Measurements from ENCODE around the gene GZMM. TPM values are rescaled to one million over a fixed set of nuclear protein-coding genes. Genes with fewer than 3 reads are reported as not detected.

GZMM gene
- total RNA-seq, 2 experiments from 2014 or later, result 20.7 TPM

DNA sequence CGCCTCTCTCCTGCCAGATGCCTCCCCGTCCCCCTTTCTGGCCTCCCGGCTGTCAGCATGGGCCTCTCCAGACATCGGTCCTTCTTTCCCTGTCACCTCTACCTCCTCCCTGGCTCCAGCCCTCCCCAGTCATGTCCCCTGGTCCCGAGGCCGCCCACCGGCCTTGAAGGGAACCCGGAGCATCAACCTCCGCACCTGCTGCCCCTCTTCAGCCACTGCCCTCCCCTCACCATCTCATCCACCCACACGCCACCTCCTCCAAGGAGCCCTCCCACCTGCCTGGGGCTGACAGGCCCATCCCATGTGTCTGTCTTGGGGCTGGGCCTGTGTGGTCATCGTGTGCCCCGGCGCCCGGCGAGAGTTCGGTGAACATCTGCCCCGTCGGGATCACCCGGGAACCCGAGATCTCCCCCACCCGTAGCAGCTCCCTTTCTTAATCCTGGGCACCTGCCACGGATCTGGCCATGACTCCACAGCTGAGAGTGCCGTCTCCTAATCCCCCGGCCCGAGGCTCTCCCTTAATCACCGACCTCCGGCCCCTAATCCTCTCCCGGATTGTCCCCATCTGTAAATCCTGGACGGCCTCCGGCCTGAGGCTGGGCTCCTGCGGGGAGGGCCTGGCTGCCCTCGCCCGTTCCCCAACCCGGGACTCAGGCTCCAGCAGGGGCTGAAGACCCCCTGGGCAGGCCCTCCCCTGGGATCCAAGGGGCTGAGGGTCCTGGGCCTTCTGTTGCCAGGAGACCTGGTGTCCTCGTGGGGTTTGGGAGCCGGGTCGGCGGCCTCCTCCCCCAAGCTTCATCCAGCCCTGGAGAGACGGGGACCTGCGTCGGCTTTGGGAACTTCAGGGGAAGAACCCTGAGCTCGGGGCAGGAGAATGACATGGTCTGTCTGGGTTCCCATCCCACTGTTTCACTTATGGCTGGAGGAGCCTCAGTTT, 51.7 kb downstream of the GZMM start:
- intact Hi-C loops (cut with micrococcal nuclease), result no loop called here
- Mint-ChIP-seq H3K9me3 (no peaks in the 10 kb centered on the region), H3K4me1 (ENCODE audit: low read depth) (peaks cover 3% of the 10 kb centered on the region), H3K27me3 (ENCODE audit: low read depth) (peaks cover 8% of the 10 kb centered on the region), H3K4me3 (no peak overlapping the region), H3K27ac (no peak overlapping the region), H3K36me3 (ENCODE audit: low read depth) (no peaks in the 10 kb centered on the region)
- DNase-seq, result no peak
- CTCF ChIA-PET, result interaction anchor here (0.6 kb wide), 1 partner anchor 21 kb away, joined by 3 read pairs; no protein-coding TSS in a partner anchor

DNA sequence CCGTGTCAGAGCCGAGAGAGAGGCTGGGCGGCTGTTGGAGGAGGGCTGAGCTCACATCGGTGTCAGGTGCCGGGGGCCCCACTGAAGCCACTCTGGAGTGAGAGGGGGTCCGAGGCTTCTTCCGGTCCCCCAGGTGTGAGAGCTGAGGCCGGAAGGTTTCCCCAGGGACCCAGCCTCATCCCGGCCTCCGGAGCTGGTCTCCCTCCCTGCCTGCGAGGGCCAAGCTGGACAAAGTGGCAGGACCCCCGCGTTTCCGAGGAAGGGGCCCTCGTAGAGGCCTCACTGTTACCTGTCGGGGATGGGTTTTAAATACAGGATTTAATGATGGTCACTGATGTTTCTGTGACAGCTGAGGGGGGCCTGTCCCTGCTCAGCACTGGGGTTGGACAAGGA, 52.4 kb downstream of the GZMM start:
- H3K27ac Mint-ChIP-seq, result no peak overlapping the region
- no peaks in the 10 kb centered on the region for H3K36me3 Mint-ChIP-seq (ENCODE audit: low read depth)
- no peak for DNase-seq

DNA sequence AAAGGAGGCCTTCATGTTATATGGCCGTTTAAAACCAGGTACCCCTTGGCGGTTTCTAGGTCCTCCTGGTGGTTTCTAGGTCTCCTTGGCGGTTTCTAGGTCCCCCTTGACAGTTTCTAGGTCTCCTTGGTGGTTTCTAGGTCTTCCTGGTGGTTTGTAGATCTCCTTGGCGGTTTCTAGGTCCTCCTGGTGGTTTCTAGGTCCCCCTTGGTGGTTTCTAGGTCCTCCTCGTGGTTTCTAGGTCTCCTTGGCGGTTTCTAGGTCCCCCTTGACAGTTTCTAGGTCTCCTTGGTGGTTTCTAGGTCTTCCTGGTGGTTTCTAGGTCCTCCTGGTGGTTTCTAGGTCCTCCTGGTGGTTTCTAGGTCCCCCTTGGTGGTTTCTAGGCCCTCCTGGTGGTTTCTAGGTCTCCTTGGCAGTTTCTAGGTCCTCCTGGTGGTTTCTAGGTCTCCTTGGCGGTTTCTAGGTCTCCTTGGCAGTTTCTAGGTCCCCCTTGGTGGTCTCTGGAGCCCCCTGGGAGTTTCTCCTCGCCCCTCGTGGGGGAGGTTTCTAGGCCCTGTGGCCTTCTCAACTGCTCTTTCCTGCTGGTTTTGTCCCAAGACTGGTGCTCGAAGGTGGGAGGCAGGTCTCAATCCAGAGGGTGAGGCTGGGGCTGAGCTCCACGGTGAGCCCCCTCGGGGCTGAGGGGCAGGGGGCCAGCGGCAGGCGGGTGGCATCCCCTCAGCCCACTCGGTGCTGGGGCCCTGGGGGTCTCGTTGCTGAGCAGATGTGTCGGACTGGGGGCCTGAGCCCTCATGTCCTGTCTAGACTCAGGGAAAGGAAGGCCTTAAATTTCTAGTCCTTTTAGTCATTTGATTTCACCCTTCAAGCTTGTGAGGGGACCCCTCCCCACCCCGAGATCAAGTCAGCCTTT, 53.8 kb downstream of the GZMM start:
- H3K27ac Mint-ChIP-seq, result no peak overlapping the region
- peak; percentile 34 for DNase-seq
- no peaks in the 10 kb centered on the region for H3K9me3 Mint-ChIP-seq
- no peaks in the 10 kb centered on the region for H3K36me3 Mint-ChIP-seq (ENCODE audit: low read depth)
- no peaks in the 10 kb centered on the region for H3K4me1 Mint-ChIP-seq (ENCODE audit: low read depth)
- no peak overlapping the region for H3K4me3 Mint-ChIP-seq
- CTCF ChIA-PET, result interaction anchor here (0.6 kb wide), 1 partner anchor 251 kb away, joined by 3 read pairs; no protein-coding TSS in a partner anchor
- intact Hi-C loops (cut with micrococcal nuclease), result no loop called here
- peaks cover 4% of the 10 kb centered on the region for H3K27me3 Mint-ChIP-seq (ENCODE audit: low read depth)

More for the DNA sequence above, 52.4 kb downstream of the GZMM start:
- CTCF ChIA-PET, result no interaction called here
- intact Hi-C loops (cut with micrococcal nuclease), result no loop called here
- Mint-ChIP-seq H3K4me3 (no peak overlapping the region), H3K4me1 (ENCODE audit: low read depth) (peaks cover 2% of the 10 kb centered on the region), H3K9me3 (no peaks in the 10 kb centered on the region), H3K27me3 (ENCODE audit: low read depth) (peaks cover 6% of the 10 kb centered on the region)

Other genes with a start within 250 kb of the GZMM start
- 10 to 100 TPM; 19.4 to 20.4 TPM for gene MIER2, start 199.3 kb upstream of the GZMM start, total RNA-seq
- under 1 TPM; 0.10 to 0.12 TPM for gene C2CD4C, start 134.9 kb upstream of the GZMM start, total RNA-seq
- gene SHC2, start 83.0 kb upstream of the GZMM start, total RNA-seq, result not detected
- gene MADCAM1, start 47.6 kb upstream of the GZMM start, total RNA-seq, result under 1 TPM; 0.24 to 0.37 TPM
- gene TPGS1, start 36.6 kb upstream of the GZMM start, total RNA-seq, result 1 to 10 TPM; 4.2 to 5.1 TPM
- gene CDC34, start 12.3 kb upstream of the GZMM start, total RNA-seq, result 10 to 100 TPM; 42.1 to 42.5 TPM
- 100 to 1,000 TPM; 160 to 161 TPM for gene BSG, start 28.5 kb downstream of the GZMM start, total RNA-seq
- gene HCN2, start 45.8 kb downstream of the GZMM start, total RNA-seq, result under 1 TPM; 0.41 to 0.49 TPM
- 10 to 100 TPM; 63.8 to 65.6 TPM for gene POLRMT, start 89.5 kb downstream of the GZMM start, total RNA-seq
- gene FGF22, start 95.8 kb downstream of the GZMM start, total RNA-seq, result not detected
- gene RNF126, start 119.2 kb downstream of the GZMM start, total RNA-seq, result 100 to 1,000 TPM in 1 of 2 experiments, 10 to 100 TPM in 1; 99.5 to 108 TPM
- 1 to 10 TPM; 9.3 to 9.8 TPM for gene FSTL3, start 132.3 kb downstream of the GZMM start, total RNA-seq
- not detected for gene PRSS57, start 151.4 kb downstream of the GZMM start, total RNA-seq
- gene PALM, start 164.9 kb downstream of the GZMM start, total RNA-seq, result 1 to 10 TPM in 1 of 2 experiments, under 1 TPM in 1; 0.84 to 1.0 TPM
- not detected for gene MISP, start 207.1 kb downstream of the GZMM start, total RNA-seq